Stimulated activated CD8-positive, alpha-beta memory T cell treated with anti-CD3 and anti-CD28 coated beads, Interleukin-15, amount 100 ng/mL, for 48 hours (primary cell): ENCODE results near the gene CREB3L2.
"Not testable (repeated sequence)": the region's sequence is repeated elsewhere in the genome, so short reads cannot be mapped to it uniquely, and the experiment has no call there.

ENCODE experiments used
- DNase-seq, 2 donors: peaks; one replicate each; pipeline ENCODE4 v3.0.0-alpha.2; 2020; ENCODE audit warnings: low read depth in 2 of 2

Gene CREB3L2

GRCh38 chr7:137933270-137934017 lies 68.4 kb downstream of the CREB3L2 start:
- DNase-seq: no peak

- DNase-seq: no peak
Observed at GRCh38 chr7:137932881-137933269, 69.0 kb downstream of the CREB3L2 start.

GRCh38 chr7:137931823-137932222 lies 70.1 kb downstream of the CREB3L2 start:
- DNase-seq: no peak

DNA sequence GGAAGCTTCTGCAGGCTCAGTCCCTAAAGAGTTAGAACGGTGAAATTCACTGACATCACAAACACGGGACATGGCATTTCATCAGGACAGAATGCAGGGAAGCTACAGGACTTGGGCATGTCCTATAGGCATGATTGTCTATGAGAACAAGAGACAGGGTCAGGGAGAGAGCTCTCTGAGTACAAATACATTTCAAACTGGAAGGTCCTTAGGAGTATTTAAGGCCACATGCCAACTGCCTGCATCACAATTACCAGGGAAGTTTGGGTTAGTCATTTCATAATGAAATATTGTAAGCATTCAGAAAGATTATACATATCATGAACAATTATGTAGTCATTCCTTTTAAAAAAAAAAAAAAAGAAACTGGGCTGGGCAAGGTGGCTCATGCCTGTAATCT lies 71.3 kb downstream of the CREB3L2 start:
- DNase-seq: no peak

DNA sequence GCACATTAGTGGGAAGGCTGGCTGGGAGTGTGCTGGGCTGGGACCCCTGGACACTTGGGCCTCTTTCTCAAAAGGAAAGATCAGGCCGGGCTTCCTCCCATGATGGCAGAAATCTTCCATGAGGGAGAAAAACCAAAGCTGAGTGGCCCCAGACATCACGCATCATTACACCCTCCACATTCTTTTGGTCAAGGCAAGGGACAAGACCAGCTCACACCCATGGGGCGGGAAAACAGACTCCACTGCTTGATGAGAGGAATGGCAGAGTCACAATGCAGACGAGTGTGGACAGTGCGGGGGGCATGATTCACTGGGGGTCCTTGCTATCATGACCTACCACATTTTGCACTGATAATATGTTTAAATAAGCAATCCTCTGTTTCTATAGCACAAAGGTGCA lies 73.3 kb downstream of the CREB3L2 start:
- DNase-seq: no peak

GRCh38 chr7:137927386-137927785 lies 74.5 kb downstream of the CREB3L2 start:
- DNase-seq: no peak

DNA sequence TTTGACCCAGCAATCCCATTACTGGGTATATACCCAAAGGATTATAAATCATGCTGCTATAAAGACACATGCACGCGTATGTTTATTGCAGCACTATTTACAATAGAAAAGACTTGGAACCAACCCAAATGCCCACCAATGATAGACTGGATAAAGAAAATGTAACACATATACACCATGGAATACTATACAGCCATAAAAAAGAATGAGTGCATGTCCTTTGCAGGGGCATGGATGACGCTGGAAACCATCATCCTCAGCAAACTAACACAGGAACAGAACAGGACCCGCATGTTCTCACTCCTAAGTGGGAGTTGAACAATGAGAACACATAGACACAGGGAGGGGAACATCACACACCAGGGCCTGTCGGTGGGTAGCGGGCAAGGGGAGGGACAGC lies 75.7 kb downstream of the CREB3L2 start:
- not testable (repeated sequence) for DNase-seq

- DNase-seq: no peak
Observed at GRCh38 chr7:137925754-137926153, 76.1 kb downstream of the CREB3L2 start.

GRCh38 chr7:137925091-137925490 lies 76.8 kb downstream of the CREB3L2 start:
- DNase-seq: no peak

GRCh38 chr7:137923380-137923779 lies 78.5 kb downstream of the CREB3L2 start:
- no peak for DNase-seq

DNA sequence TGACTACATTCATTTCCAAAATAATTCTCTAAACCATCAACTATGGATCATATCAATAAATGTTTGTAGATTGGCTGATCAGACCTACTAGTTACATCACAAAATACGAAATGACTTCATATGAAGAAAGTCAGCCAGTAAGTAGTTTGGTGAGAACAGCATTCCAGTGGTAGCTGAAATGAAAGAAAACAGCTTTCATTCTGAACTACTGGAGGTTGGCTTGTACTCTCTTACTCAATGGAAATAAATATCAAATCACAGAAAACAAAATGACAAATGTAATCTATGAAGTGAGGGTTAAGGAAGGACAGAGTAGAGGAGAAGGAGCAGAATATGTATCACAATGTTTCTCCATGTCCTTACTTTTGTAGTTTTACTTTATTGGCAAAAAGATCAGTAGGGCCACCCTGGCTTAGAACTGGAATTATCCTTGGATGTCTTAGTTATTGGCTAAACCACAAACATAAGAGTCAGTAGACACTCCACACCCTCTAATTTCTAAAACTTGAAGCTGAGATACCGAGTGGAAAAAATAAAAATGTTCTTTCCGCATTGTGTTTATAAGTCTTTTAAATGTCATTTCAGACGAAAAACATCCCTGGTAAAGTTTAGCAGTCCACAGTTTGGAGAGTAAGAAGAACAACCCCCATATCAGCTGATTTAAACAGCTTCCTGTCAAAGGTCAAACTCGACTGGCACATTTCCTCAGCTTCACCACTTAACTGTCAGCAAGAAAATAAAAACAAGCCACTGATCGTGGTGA lies 81.1 kb downstream of the CREB3L2 start:
- no peak for DNase-seq

GRCh38 chr7:137919987-137920386 lies 81.9 kb downstream of the CREB3L2 start:
- DNase-seq: no peak

DNA sequence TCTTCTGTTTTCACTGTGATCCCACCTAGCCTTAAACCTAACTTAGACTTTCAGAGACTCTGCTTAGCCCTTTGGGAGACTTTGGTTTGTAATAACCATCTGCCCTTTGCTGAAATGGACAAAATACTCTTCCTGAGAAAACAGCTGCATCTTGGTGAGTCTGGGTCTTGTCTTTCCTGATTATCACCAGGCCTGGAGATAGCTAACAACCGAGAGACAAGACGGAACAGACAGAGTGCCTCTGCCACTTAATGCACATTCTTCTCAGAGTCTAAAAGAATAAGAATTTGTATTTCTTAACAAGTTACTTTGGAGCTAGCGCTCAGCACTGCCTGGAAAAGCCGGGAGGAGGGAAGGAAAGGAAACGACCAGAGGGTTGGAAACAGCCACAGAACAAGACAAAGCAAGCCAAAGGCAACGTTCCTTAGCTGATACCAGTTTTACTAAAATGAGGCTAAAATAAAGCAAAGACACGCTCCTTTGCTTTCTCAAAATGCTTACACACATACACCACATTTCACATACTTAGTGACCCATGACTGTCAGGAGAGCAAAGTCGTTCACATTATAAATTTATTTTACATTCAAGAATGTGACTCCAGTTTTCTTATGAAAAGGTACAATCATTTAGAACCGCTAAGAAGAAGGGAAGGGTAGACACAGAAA lies 84.8 kb downstream of the CREB3L2 start:
- DNase-seq: no peak

DNA sequence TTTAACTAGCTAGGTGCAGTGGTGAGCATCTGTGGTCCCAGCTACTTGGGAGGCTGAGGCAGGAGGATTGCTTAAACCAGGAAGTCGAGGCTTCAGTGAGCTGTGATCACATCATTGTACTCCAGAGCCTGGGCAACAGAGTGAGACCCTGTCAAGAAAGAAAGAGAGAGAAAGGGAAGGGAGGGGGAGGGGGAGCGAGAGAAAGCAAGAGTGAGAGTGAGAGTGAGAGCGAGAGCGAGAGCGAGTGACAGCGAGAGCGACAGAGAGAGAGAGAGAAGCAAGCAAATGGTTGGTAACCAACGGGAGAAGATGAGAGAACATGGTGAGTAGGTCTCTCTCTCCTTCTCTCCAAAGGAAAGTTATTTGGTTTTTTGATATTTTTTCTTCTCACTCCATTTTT lies 85.3 kb downstream of the CREB3L2 start:
- no peak for DNase-seq

- no peak for DNase-seq
Observed at GRCh38 chr7:137915266-137915665, 86.6 kb downstream of the CREB3L2 start.

- no peak for DNase-seq
Observed at GRCh38 chr7:137913985-137914384, 87.9 kb downstream of the CREB3L2 start.

DNA sequence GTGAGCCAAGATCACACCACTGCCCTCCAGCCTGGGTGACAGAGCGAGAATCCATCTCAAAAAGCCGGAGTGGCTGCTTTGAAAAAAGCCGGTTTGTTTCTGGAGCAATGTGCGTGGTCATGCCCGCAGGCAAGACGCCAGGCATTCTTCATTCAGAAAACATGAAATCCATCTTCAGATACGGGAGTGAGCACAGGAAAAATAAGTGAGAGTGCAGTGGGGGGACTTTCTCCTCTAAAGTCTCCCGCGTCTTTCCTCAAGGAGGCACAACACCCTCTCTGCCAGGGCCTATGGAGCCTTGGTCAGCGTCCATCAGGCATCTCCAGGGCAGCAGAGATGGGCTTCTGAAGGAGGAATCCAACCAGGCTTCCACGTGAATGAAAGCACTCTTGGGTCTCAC lies 92.8 kb downstream of the CREB3L2 start:
- no peak for DNase-seq

DNA sequence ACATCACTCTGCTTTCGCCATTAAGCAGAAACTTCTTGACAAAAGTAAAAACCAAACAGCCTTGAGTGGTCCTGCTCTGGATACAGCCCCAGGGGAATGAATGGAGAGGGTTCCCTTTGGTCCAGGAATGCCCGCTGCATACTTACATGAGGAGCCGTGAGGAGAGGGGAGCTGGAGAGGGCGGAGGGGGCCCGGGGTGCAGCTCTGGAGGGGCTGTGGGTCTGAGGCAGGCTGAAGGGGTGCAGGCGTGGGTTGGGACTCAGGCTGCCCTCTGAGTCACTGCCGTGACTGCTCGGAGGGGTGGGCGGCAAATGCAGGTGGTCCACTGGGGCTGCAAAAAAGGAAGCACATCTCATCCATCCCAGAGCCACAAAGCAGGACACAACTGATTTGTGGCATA lies 93.8 kb downstream of the CREB3L2 start:
- DNase-seq: no peak

GRCh38 chr7:137906636-137907035 lies 95.2 kb downstream of the CREB3L2 start:
- not testable (repeated sequence) for DNase-seq

GRCh38 chr7:137904833-137905232 lies 97.1 kb downstream of the CREB3L2 start:
- DNase-seq: no peak

GRCh38 chr7:137903382-137904169 lies 98.3 kb downstream of the CREB3L2 start:
- no peak for DNase-seq

DNA sequence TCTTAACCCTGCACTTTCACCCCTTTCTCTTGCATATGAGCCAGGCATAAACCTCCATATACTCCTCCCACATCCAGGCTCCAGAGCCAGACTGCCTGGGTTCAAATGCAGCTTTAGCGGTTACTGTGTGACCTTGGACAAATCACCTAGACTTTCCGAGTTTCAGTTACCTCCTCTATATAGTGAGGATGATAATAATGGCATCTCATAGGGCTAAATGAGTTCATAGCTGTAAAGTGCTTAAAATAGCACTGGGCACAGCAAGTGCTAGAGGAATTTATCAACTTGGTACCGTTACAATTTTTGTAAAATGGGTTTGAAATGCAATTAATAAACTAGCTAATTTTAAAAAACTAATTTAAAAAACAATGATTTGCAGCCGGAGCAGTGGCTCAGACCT lies 101.7 kb downstream of the CREB3L2 start:
- no peak for DNase-seq
